Stimulated activated CD4-positive, alpha-beta T cell treated with anti-CD3 and anti-CD28 coated beads, Interleukin-15, amount 100 ng/mL, for 24 hours (primary cell): ENCODE measurements around the gene AFAP1L2.
"Not testable (repeated sequence)": the region's sequence is repeated elsewhere in the genome, so short reads cannot be mapped to it uniquely, and the experiment has no call there.

Experiments
- DNase-seq: peaks from one replicate; pipeline ENCODE4 v3.0.0-alpha.2; 2020

AFAP1L2 gene

GRCh38 chr10:114359041-114359952 is 45.0 kb downstream of the AFAP1L2 start:
- DNase-seq, result no peak

- no peak for DNase-seq
These were observed 46.7 kb downstream of the AFAP1L2 start for GRCh38 chr10:114357515-114357996.

DNA sequence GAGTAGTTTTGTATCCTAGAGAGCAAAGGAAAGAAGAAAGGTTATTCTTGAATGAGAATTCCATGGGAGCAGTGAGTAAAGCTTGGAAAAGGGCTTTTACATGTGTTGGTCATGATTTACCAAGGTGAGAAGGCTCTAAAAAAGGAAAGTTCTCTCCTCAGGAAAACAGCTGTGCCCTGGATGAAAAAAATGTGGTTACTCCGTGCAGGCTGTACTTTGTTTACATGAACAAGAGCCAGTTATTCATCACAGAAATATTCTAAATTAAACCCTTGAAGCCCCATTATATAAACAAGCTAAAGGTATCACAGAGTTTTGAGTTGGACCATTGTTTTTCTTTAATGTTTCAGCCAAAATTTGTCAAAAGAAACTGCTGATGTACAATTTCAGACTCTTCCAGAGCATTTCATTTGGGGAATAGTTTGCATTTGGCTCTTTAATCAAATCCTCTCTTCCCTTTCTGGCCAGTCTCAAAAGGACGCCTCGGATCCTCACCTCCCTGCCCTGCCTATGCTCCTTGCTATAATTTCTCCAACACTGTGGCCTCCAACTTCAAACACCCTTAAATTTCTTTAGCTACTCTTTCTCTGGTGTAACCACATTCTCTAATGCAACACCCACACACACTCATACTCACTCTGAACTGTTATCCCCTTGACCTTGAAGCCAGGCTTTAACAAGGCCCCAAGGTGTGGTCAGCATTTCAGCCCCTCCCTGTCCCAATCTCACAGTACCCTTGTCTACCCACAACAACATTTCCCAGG is 47.4 kb downstream of the AFAP1L2 start:
- no peak for DNase-seq

GRCh38 chr10:114356126-114356525 is 48.2 kb downstream of the AFAP1L2 start:
- DNase-seq, result no peak

- no peak for DNase-seq
These were observed 50.9 kb downstream of the AFAP1L2 start for GRCh38 chr10:114353383-114353782.

- DNase-seq, result no peak
These were observed 51.5 kb downstream of the AFAP1L2 start for GRCh38 chr10:114352653-114353298.

DNA sequence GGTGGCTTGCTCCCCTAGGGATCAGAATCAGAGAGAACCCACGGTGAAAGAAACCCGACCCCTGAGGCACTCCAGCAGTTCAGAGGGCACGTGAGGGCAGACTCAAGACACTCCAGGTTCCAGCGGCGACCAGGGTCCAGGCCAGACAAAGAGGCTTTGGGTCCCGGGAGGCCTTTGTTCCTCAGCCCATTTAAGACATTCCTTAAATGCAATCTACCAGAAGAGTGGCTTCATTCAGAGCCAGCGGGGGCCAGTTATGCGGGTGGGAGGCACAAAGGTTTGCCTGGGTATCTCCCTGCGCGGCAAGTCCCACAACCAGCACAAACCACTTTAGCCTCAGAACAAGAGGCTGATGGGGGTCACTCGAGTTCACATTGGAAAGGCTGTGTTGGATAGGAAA is 53.6 kb downstream of the AFAP1L2 start:
- no peak for DNase-seq

- no peak for DNase-seq
These were observed 54.6 kb downstream of the AFAP1L2 start for GRCh38 chr10:114349522-114350215.

DNA sequence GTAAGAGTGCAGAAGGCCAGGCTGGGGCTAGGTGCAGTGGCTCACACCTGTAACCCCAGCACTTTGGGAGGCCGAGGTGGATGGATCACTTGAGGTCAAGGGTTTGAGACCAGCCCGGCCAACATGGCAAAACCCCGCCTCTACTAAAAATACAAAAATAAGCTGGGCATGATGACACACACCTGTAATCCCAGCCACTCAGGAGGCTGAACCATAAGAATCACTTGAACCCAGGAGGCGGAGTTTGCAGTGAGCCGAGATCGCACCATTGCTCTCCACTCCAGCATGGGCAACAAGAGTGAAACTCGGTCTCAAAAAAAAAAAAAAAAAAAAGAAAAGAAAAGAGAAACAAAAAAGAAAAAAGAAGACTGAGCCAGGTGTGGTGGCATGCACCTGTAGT is 55.2 kb downstream of the AFAP1L2 start:
- not testable (repeated sequence) for DNase-seq

GRCh38 chr10:114347791-114348190 is 56.5 kb downstream of the AFAP1L2 start:
- no peak for DNase-seq

- DNase-seq, result no peak
These were observed 57.1 kb downstream of the AFAP1L2 start for GRCh38 chr10:114347241-114347640.

DNA sequence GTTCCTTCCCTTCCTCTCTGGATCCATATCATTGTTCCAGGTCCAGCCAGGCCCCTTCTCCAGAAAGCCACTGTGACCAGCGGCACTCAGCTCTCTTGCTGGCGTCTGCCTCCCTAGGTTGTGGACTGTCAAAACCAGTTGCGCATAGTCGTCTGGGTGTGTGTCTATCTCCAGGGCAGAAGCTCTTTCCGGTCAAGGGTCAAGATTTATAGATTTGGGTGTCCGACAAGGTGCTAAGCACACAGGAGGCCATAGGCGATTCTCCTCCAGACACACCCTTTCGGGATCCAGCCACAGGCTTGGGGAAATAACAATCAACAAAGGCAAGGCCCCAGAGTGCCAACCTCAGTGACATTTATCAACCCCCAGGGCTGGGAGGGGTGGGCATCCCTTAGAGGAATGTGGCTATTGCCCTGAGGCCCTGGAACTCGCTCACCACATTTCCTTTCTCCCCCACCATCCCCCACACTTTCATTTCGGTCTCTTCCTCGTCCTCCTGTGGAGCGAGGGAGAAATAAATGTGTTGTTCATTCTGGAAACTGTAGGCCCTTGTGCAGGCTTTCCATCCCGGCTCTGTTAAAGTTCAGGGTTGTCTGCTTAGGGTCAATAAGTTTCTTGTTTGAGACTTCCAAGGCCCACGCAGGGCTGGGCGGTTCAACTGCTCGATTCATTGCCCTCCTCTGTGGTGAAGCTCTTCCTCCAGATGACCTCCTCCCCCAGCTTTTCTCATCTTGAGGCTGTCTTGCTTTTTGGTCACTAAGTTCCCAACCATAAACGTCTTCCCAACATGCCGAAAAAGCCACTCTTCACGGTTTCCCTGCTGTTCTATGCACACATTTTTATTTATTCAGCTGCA is 57.9 kb downstream of the AFAP1L2 start:
- no peak for DNase-seq

GRCh38 chr10:114345701-114346100 is 58.6 kb downstream of the AFAP1L2 start:
- no peak for DNase-seq

- no peak for DNase-seq
These were observed 60.4 kb downstream of the AFAP1L2 start for GRCh38 chr10:114343623-114344505.

GRCh38 chr10:114342976-114343375 is 61.3 kb downstream of the AFAP1L2 start:
- DNase-seq, result no peak

DNA sequence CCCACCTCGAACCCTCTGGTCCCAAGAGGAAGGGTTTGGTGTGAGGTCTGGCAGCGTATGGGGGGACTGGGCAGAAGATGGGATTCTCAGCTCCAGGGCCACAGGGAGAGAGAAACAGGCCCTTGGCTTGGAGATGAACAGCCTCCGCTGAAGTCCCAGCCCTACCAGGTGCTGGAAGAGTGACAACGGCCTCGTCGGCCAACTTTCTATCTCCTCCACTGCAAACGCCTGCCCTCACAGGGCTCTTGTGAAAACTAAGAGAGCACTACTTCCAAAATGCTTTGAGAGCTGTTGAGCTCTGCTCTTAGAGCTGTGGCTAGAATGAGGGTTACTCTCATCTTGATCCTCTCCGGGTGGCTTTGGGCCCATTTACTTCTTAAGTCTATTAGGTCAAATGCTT is 63.5 kb downstream of the AFAP1L2 start:
- no peak for DNase-seq

GRCh38 chr10:114337510-114338462 is 66.5 kb downstream of the AFAP1L2 start:
- DNase-seq, result no peak

DNA sequence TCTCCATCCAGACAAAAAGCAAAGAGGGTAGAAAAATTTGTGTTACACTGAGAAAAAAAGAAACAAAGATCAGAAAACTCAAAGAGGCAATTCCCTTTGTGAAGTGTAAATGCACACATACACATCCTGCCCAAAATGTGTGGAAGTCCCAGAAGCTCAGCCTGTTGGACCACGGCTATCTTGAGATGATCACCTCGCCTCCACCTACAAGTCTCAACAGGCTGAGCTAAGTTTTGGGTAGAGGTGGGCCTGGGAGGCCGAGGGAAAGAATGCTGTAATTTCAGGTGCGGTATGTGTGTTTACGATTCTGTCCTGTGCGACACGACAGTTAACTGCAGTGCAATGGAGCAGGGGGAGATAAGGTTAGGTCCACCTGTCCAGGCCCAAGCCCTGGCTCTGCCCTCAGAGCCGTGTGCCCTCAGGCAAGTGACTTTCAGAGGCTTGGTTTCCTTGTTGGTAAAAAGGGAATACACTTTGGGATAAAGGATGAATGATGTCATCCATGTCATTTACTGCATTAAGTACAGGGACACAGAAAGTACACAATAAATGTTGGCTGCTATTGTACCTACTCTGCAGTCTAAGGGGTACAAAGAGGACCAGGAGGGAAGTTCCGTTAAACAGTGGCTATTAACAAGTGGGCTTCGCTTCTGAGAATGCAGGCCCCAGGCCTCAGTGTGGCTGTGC is 67.3 kb downstream of the AFAP1L2 start:
- no peak for DNase-seq

GRCh38 chr10:114335614-114336013 is 68.7 kb downstream of the AFAP1L2 start:
- DNase-seq, result no peak
